HG03378 (cell line): ENCODE measurements around the gene EPHX1.

Source experiments
- ATAC-seq: cut with Tn5 transposase; IDR thresholded peaks from one replicate; pipeline ENCODE4 v1.9.1; 2021; ENCODE audit warnings: mild to moderate bottlenecking, moderate library complexity; ENCODE audit not compliant: unreplicated experiment

The EPHX1 gene

GRCh38 chr1:225840713-225841112 is 30.8 kb downstream of the EPHX1 start:
- ATAC-seq, result no peak

GRCh38 chr1:225842074-225842473 is 32.1 kb downstream of the EPHX1 start:
- ATAC-seq, result no peak

GRCh38 chr1:225842788-225843425 is 33.0 kb downstream of the EPHX1 start:
- no peak for ATAC-seq

- no peak for ATAC-seq
Measured at GRCh38 chr1:225843426-225843795, 33.5 kb downstream of the EPHX1 start.

- no peak for ATAC-seq
Measured at GRCh38 chr1:225844236-225845061, 34.5 kb downstream of the EPHX1 start.

GRCh38 chr1:225845097-225845496 is 35.2 kb downstream of the EPHX1 start:
- ATAC-seq, result no peak

GRCh38 chr1:225845571-225846259 is 35.8 kb downstream of the EPHX1 start:
- ATAC-seq, result no peak

GRCh38 chr1:225846331-225847310 is 36.7 kb downstream of the EPHX1 start:
- no peak for ATAC-seq

- no peak for ATAC-seq
Measured at GRCh38 chr1:225847610-225848009, 37.7 kb downstream of the EPHX1 start.

- peak; percentile 74 for ATAC-seq
Measured at GRCh38 chr1:225848030-225848955, 38.4 kb downstream of the EPHX1 start.

GRCh38 chr1:225849925-225850324 is 40.0 kb downstream of the EPHX1 start:
- no peak for ATAC-seq

- no peak for ATAC-seq
Measured at GRCh38 chr1:225850370-225850769, 40.4 kb downstream of the EPHX1 start.

- ATAC-seq, result peak; percentile 63
Measured at GRCh38 chr1:225851805-225852204, 41.9 kb downstream of the EPHX1 start.

GRCh38 chr1:225852413-225853124 is 42.6 kb downstream of the EPHX1 start:
- no peak for ATAC-seq

GRCh38 chr1:225853441-225853840 is 43.5 kb downstream of the EPHX1 start:
- ATAC-seq, result no peak

- no peak for ATAC-seq
Measured at GRCh38 chr1:225855503-225856300, 45.8 kb downstream of the EPHX1 start.

- no peak for ATAC-seq
Measured at GRCh38 chr1:225857256-225857655, 47.3 kb downstream of the EPHX1 start.

GRCh38 chr1:225859151-225859550 is 49.2 kb downstream of the EPHX1 start:
- no peak for ATAC-seq
